Measurements from ENCODE around the gene ANKRD36B.
"Not testable (repeated sequence)": the region's sequence is repeated elsewhere in the genome, so short reads cannot be mapped to it uniquely, and the experiment has no call there.

- TF ChIP-seq EZH2phosphoT487 (IDR thresholded peaks at IDR 0.05; ENCODE audit: borderline replicate concordance, low read length); CTCF (conservative IDR thresholded peaks at IDR 0.05; ENCODE audit: low read depth, low read length): not testable (repeated sequence)
Observed at GRCh38 chr2:97589598-97590510, at the start of gene ANKRD36B.

Measured in PC-3 (cell line).